Tibial nerve (tissue), 3 donors: ENCODE measurements around the gene IFIT3.

Experiments used
- CTCF ChIP-seq, 5 experiments: fragments of 200-600 bp in 3 of 5; fragments of 450-650 bp in 2 of 5; sonication (generic) in 3 of 5; IDR thresholded peaks; one replicate each; pipeline ENCODE4 v1.5.1; 2016 to 2019; ENCODE audit warnings: antibody characterized with exemption in 5 of 5, mild to moderate bottlenecking in 3 of 5, moderate library complexity in 2 of 5
- POLR2A ChIP-seq, 2 donors: fragments of 450-650 bp; IDR thresholded peaks; one replicate each; pipeline ENCODE4 v1.6.1; 2017; ENCODE audit warnings: antibody characterized with exemption in 2 of 2, mild to moderate bottlenecking in 2 of 2, moderate library complexity in 2 of 2

GRCh38 chr10:89342206-89342958 lies 14.6 kb downstream of the IFIT3 start:
- TF ChIP-seq CTCF (IDR thresholded peaks at IDR 0.05) (no peak), POLR2A (IDR thresholded peaks at IDR 0.05) (no peak)
